Kasumi-1 (cell line): ENCODE data around the gene ADGRD2.

ENCODE experiments used
- DNase-seq, 2 experiments: peaks; one replicate each; lab custom pipeline; 2025; lab: John Stamatoyannopoulos, UW

ADGRD2 gene

DNA sequence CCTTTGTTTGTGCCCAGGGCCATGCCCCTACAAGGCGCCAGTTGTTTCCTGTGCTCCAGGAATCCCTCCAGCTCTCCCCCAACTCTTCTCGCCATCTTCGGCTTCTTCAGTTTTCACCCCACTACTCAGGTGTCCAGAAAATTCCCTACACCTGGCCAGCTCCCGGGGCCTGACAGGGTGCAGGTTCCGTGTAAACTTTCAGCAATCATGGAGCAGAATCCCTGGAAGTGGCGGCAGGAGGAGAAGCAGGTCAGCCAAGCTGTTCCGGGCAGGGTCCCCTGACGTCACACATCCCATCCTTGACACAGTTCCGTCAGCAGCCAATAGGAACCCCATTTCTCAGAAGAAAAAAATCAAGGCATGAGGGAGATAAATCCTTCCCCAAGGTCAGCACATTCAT is 12.2 kb upstream of the ADGRD2 start:
- DNase-seq, result no peak

GRCh38 chr9:124439086-124439485 is 11.2 kb upstream of the ADGRD2 start:
- DNase-seq, result no peak

GRCh38 chr9:124439686-124440243 is 10.5 kb upstream of the ADGRD2 start:
- no peak for DNase-seq

- DNase-seq, result no peak
Observed at GRCh38 chr9:124440786-124441185, 9.5 kb upstream of the ADGRD2 start.

GRCh38 chr9:124441291-124441690 is 9.0 kb upstream of the ADGRD2 start:
- no peak for DNase-seq

DNA sequence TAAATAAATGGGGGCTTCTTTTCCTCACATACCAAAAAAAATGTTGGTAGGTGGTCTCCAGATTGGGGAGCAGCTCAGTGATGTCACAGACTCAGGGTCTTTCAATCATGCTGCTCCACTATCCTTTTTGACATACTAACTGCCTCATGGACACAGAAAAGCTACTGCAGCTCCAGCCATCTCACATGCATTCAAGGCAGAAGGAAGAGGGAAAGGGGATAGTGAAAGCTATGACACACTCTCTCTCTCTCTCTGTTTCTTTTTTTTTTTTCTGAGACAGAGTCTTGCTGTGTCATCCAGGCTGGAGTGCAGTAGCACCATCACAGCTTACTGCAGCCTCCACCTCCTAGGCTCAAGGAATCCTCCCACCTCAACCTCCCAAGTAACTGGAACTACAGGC is 7.9 kb upstream of the ADGRD2 start:
- no peak for DNase-seq

GRCh38 chr9:124442826-124443225 is 7.4 kb upstream of the ADGRD2 start:
- no peak for DNase-seq

DNA sequence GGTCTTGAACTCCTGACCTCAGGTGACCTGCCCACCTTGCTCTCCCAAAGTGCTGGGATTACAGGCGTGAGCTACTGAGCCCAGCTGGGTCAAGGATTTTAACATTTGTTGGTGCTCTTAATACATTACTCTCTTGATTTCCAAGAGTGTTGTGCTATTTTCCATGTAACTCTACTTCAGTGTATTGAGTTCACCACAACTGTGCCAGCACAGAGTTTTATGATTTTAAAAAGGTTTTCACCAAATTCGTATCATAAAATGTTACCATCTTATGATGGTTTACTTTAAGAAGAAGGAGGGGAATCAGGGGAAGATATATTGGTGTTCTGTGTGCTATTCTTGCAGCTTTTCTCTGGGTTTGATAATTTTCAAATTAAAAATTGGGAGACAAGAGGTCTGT is 6.6 kb upstream of the ADGRD2 start:
- DNase-seq, result no peak

DNA sequence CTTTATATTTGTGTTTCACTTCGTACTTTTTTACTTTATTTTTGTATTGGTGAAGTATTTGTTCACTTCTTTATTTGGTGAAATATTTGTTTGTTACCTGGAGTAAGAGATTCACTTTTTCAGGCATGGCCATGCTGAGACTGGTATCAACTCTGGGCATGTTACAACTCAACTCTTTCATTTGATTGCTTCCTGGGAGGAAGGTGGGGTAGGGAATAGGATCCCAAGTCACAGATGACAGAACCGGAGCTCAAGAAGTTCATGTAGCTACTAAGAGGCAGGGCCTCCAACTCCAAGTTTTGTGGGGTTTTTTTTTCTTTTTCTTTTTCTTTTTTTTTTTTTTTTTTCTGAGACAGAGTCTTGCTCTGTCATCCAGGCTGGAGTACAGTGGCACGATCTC is 6.1 kb upstream of the ADGRD2 start:
- DNase-seq, result no peak

DNA sequence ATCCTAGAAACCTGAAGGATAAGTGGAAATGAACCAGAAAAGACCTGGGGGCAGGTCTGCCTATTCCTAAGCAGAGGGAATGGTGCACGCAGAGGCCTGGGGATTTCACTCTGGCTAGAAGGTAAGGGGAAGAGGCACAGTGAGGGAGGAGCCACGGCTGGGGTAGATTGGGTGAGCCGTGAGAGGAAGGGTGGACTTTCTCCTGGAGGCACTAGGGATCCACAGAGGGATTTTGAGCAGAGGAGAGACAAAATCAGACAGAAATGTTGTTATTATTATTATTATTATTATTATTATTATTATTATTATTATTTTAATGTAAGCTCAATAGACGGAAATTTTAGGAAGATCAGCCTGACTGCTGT is 3.0 kb upstream of the ADGRD2 start:
- no peak for DNase-seq

DNA sequence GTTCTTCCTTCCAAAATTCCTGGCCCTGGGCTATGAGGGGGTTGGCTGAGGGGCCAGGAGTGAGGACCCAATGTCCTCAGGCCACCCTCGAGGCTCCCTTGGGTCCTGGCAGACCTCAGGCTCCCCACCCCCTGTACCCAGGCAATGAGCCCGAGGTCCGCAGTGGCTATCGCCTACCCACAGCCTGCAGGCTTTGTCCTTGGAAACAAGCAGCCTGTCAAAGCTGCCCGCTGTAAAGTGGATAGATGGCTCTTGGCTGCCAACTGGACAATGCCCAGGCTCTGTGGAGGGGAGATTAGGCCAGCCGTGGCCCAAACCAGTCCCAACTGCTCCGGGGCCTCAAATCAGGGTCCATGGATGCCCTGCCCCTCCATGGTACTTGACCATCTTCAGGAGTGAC is 2.2 kb upstream of the ADGRD2 start:
- DNase-seq, result no peak

DNA sequence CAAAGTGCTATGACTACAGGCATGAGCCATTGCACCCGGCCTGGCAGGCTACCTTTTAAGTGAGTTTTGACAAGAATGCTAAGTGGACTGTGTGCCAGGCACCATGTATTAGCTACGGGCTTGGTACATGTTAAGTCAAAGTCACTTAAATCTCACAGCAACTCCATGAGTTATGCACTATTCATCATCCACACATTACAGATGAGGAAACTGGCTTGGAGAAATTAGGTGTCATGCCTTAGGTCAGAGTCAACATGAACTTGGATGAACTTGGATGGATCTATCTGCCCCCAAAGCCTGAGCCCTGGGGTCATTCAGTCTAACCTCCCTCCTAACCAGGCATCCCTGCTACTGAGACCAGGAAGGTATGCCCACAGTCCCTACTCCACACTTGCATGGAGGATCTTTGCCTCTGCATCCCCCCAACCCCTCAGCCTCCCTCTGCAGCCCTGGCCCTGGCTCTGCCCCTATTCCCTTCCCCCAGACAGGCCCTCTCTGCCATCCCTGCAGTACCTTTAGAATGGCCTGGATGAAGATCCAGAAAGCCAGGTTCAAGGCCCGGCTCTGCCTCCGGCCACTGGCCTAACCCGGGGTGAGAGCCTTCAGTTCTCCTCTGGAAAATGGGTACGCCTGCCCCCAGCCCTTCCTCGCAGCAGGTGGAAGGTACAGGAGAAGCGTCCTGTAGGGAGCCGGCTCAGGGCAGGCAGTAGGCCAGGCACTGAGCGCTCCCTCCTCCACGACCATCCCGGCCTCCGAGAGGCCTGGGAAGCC is 685 bp upstream of the ADGRD2 start:
- no peak for DNase-seq

- no peak for DNase-seq
Observed at GRCh38 chr9:124450931-124451661, 845 bp downstream of the ADGRD2 start.

DNA sequence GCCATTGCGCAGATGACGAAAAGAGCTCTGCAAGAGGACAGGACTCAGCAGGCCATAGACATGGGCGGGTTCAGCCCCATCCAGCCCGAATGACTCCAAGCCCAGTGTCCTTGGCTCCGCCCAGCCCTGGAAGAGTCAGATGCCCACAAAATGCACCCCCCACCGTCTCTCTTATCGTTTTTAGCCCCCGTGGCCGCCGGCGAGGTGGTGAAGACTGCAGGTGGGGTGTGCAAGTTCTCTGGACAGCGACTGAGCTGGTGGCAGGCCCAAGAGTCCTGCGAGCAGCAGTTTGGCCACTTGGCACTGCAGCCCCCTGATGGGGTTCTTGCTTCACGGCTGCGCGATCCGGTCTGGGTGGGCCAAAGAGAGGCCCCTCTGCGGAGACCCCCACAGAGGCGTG is 2.1 kb downstream of the ADGRD2 start:
- DNase-seq, result no peak

DNA sequence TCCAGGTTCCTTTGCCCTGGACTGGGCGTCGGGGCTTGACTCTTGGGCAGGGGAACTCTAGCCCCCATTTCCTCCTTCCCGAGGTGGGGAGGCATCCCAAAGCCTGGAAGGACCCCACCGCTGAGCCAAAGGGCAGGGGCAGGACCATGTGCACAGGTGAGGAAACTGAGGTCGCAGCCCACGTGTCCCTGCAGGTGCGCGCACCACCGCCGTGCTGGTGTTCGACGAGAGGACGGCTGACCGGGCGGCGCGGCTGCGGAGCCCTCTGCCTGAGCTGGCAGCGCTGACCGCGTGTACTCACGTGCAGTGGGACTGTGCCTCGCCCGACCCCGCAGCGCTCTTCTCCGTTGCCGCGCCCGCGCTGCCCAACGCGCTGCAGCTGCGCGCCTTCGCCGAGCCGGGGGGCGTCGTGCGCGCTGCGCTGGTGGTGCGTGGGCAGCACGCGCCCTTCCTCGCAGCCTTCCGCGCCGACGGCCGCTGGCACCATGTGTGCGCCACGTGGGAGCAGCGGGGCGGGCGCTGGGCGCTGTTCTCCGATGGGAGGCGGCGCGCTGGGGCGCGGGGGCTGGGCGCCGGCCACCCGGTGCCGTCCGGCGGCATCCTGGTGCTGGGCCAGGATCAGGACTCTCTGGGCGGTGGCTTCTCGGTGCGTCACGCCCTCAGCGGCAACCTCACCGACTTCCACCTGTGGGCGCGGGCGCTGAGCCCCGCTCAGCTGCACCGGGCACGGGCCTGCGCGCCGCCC is 2.8 kb downstream of the ADGRD2 start:
- no peak for DNase-seq

- DNase-seq, result no peak
Observed at GRCh38 chr9:124453586-124454191, 3.4 kb downstream of the ADGRD2 start.

- DNase-seq, result no peak
Observed at GRCh38 chr9:124454296-124454695, 4.0 kb downstream of the ADGRD2 start.

- no peak for DNase-seq
Observed at GRCh38 chr9:124454791-124455443, 4.7 kb downstream of the ADGRD2 start.

DNA sequence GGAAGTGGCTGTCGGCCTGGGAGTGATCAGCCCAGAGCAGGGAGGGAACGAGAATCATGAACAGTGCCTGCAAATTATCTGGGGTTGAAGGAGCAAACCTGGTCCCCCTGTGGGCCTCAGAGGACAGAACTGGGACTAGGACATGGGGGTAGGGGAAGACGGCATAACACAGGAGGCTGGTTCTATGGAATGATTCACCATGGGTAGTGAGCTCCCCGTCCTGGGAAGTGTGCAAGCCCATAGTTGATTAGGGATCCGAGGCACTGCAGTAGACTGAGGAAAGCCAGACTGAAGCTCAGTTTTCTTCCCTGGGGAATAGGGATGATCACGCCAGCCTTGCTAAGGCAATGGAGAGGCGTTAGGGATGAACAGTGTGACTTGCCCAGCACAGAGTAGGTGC is 5.6 kb downstream of the ADGRD2 start:
- no peak for DNase-seq

GRCh38 chr9:124456341-124457078 is 6.3 kb downstream of the ADGRD2 start:
- no peak for DNase-seq
